Activated naive CD4-positive, alpha-beta T cell treated with anti-CD3 and anti-CD28 coated beads, Interleukin-2, amount 10 ng/mL, durations not matched to agents 7 days and 5 days (primary cell): ENCODE results near the gene SLC22A7.
"Not testable (repeated sequence)": the region's sequence is repeated elsewhere in the genome, so short reads cannot be mapped to it uniquely, and the experiment has no call there.

Experiments used
- CTCF ChIA-PET: fragments of 350-600 bp; sonication (Branson Sonifier 250); formaldehyde crosslinking; loops from one replicate; lab custom pipeline; 2021; ENCODE audit warnings: antibody characterized with exemption; lab: Charles Lee
- DNase-seq: peaks from one replicate; pipeline ENCODE4 v3.0.0-alpha.2; 2020
- H3K27ac Mint-ChIP-seq: one replicate; pipeline ENCODE4 v1.8.0; 2021; ENCODE audit warnings: mild to moderate bottlenecking, moderate library complexity, mixed read lengths
- H3K27me3 Mint-ChIP-seq: one replicate; pipeline ENCODE4 v1.8.0; 2021; ENCODE audit warnings: mild to moderate bottlenecking, mixed read lengths
- H3K36me3 Mint-ChIP-seq: one replicate; pipeline ENCODE4 v1.8.0; 2021; ENCODE audit warnings: mixed read lengths
- H3K4me1 Mint-ChIP-seq: one replicate; pipeline ENCODE4 v1.8.0; 2021; ENCODE audit warnings: mixed read lengths
- H3K4me3 Mint-ChIP-seq: one replicate; pipeline ENCODE4 v1.8.0; 2021; ENCODE audit warnings: mild to moderate bottlenecking, moderate library complexity, mixed read lengths
- H3K9me3 Mint-ChIP-seq: one replicate; pipeline ENCODE4 v1.8.0; 2021; ENCODE audit warnings: mixed read lengths

Gene SLC22A7

DNA sequence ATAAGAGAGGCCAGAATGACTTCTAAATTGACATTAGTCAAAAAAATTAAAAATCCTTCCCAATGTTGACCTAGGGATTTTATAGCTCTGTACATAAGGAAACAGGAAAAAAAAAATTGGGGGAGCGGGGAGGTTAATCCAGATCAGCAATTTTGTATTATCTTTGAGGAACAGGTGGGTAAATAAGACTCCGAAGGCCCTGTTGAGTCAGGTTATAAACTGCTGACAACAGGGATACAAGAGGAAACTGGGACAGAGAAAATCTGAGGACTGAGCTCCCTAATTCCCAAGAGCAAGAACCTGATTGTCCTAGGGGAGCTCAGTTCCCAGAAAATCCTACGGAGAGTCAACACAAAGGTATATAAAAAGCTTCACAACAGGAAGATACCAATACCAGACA is 37.4 kb downstream of the SLC22A7 start:
- H3K9me3 Mint-ChIP-seq = no peaks in the 10 kb centered on the region
- H3K4me1 Mint-ChIP-seq = peaks cover 18% of the 10 kb centered on the region
- no peak for DNase-seq
- H3K27ac Mint-ChIP-seq = no peak overlapping the region
- CTCF ChIA-PET = interaction anchor here (1.1 to 1.2 kb wide), 2 partner anchors 11 to 21 kb away, joined by 3 read pairs; no protein-coding TSS in a partner anchor
- H3K4me3 Mint-ChIP-seq = no peak overlapping the region
- H3K27me3 Mint-ChIP-seq = no peaks in the 10 kb centered on the region
- peaks cover 20% of the 10 kb centered on the region for H3K36me3 Mint-ChIP-seq

DNA sequence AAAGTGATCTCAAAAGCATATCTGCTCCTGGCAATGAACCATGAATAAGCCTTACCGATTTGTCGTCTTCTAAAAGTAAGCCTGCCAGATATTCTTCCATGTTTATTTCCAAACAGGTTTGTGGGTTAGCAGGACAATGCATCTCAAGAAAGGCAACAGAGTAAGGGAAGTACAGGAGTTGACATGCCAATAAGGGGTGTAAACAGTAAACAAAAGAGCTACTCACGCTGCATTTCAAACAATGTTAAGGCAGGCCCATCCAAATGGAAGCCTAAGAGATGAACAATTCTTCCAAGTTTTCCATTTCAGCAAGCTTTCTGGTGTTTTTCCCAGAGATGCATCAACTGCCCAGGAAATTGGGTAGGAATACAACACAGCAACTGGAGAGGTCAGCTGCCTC is 38.3 kb downstream of the SLC22A7 start:
- H3K27ac Mint-ChIP-seq = peak overlapping the region; percentile 46
- no peaks in the 10 kb centered on the region for H3K27me3 Mint-ChIP-seq
- no peak for DNase-seq
- no peaks in the 10 kb centered on the region for H3K9me3 Mint-ChIP-seq
- H3K4me1 Mint-ChIP-seq = peaks cover 14% of the 10 kb centered on the region
- peaks cover 28% of the 10 kb centered on the region for H3K36me3 Mint-ChIP-seq
- H3K4me3 Mint-ChIP-seq = no peak overlapping the region
- CTCF ChIA-PET = interaction anchor here (0.9 to 1.0 kb wide), 2 partner anchors 14 to 28 kb away, joined by 3 read pairs; partner anchors contain the start of gene CRIP3

DNA sequence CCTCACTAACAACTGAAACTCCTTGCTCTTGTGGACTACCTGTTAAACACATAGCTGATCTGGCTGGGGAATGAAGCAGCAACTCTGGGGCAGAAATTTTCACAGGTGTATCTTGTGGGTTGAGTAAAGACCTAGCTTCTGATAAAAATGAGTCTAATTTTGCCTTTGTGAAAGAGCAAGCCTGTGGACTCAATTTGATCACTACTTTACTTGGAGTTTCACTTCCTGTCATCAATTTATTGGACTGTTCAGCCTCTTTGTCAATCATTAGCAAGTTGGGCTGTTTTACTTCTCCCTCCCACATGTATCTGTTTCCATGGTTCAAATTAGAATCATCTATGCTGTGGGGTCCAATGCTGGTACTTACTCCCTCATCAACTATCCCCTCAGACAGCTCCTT is 40.2 kb downstream of the SLC22A7 start:
- CTCF ChIA-PET = no interaction called here
- Mint-ChIP-seq H3K4me1 (peaks cover 7% of the 10 kb centered on the region), H3K4me3 (no peak overlapping the region), H3K9me3 (no peaks in the 10 kb centered on the region), H3K36me3 (peaks cover 43% of the 10 kb centered on the region), H3K27ac (no peak overlapping the region), H3K27me3 (no peaks in the 10 kb centered on the region)
- DNase-seq = no peak

DNA sequence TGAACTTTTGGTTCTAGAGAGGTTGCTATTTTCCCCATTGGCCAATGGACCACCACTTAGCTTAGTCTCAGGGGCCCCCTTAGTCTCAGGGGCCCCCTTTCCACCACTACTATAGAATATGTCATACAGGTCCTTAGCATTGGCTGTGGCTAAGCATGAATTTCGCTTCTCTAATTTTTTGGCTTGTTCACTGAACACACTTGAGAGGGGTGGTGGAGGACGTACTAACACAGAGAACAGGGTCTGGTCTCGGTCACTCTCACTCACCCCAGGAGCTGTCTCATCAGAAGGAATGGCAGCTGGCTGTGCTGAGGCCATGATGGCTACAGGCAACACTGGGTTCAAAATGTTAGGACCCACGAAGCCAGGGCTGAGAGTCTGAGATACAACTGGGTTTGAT is 41.1 kb downstream of the SLC22A7 start:
- Mint-ChIP-seq H3K9me3 (no peaks in the 10 kb centered on the region), H3K36me3 (peaks cover 47% of the 10 kb centered on the region), H3K27ac (peak overlapping the region; percentile 13), H3K27me3 (no peaks in the 10 kb centered on the region), H3K4me1 (peaks cover 7% of the 10 kb centered on the region), H3K4me3 (no peak overlapping the region)
- no peak for DNase-seq
- CTCF ChIA-PET = no interaction called here

DNA sequence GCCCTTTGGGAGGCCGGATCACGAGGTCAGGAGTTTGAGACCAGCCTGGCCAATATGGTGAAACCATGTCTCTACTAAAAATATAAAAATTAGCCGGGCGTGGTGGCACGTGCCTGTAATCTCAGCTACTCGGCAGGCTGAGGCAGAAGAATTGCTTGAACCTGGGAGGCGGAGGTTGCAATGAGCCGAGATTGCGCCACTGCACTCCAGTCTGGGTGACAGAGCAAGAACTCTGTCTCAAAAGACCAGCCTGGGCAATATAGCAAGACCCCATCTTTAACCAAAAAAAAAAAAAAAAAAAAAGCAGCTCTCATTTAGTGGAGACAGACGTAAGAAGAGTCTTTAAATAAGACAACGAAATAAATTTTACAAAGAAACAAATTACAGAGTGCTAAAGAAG is 48.2 kb downstream of the SLC22A7 start:
- H3K4me1 Mint-ChIP-seq, H3K27me3 Mint-ChIP-seq, H3K4me3 Mint-ChIP-seq, H3K9me3 Mint-ChIP-seq, H3K27ac Mint-ChIP-seq, DNase-seq: not testable (repeated sequence)
- H3K36me3 Mint-ChIP-seq = peaks cover 28% of the 10 kb centered on the region
- CTCF ChIA-PET = interaction anchor here (1.0 to 1.1 kb wide), 2 partner anchors 11 to 49 kb away, joined by 3 to 4 read pairs; no protein-coding TSS in a partner anchor

DNA sequence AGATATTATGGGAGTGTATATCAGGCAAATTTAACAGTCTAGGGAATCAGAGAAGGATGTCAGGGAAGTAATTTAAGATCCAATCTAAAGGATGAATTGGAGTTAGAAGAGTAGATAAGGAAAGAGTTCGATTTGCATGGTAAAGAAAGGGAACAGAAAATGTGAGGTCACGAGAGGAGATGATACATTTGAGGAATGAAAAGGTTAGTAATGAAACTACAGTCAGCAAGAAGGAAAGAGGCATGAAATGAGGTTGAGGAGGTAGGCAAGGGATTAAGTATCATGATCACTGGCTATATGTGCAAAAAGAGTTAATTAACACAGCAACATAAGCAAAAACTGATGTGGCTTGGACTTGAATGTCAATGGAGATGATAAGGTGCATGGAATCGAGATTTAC is 49.0 kb downstream of the SLC22A7 start:
- no peak for DNase-seq
- Mint-ChIP-seq H3K27ac (no peak overlapping the region), H3K4me1 (no peaks in the 10 kb centered on the region), H3K36me3 (peaks cover 28% of the 10 kb centered on the region), H3K9me3 (no peaks in the 10 kb centered on the region), H3K27me3 (no peaks in the 10 kb centered on the region), H3K4me3 (no peak overlapping the region)
- CTCF ChIA-PET = no interaction called here

DNA sequence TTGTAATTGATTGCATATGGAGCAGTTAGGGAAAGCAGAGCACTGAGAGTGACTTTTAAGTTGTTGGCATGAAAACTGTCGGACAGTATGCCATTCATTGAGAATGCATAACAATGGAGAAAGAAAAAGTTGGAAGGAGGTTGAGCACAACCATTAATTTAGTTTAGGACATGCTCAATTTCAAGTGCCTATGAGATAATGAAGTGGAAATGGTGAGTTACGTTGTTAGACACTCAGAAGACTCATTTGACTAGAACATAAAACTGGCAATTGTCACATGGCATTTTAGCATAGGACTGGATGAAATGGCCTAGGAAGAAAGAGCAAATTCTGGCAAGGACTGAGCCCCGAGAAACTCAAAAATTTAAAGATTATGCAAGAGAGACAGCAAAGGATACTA is 49.4 kb downstream of the SLC22A7 start:
- H3K27me3 Mint-ChIP-seq = no peaks in the 10 kb centered on the region
- no peak overlapping the region for H3K4me3 Mint-ChIP-seq
- H3K36me3 Mint-ChIP-seq = peaks cover 26% of the 10 kb centered on the region
- no peaks in the 10 kb centered on the region for H3K4me1 Mint-ChIP-seq
- H3K9me3 Mint-ChIP-seq = no peaks in the 10 kb centered on the region
- no peak overlapping the region for H3K27ac Mint-ChIP-seq
- no peak for DNase-seq
- CTCF ChIA-PET = no interaction called here

DNA sequence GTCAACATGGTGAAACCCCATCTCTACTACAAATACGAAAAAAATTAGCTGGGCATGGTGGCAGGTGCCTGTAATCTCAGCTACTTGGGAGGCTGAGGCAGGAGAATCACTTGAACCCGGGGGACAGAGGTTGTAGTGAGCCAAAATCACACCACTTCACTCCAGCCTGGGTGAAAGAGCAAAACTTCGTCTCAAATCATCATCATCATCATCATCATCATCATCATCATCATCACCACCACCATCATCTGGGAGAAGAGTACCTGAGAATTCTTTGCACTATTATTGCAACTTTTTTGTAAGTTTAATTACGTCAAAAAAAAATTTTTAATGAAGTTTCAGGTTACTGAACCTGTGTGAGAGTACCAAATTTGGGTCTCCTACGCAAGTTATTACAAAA is 53.9 kb downstream of the SLC22A7 start:
- H3K4me3 Mint-ChIP-seq, H3K27me3 Mint-ChIP-seq, DNase-seq, H3K27ac Mint-ChIP-seq, H3K9me3 Mint-ChIP-seq, CTCF ChIA-PET, H3K4me1 Mint-ChIP-seq: not testable (repeated sequence)
- peaks cover 36% of the 10 kb centered on the region for H3K36me3 Mint-ChIP-seq
